NCI-H1092 treated with DMSO at 0.1 percent for 48 hours (cell line): Measurements from ENCODE around the gene RAD23A.
A peak's percentile ranks its signal among the peaks of the same experiment; 100 is the strongest.
"Not testable (repeated sequence)": the region's sequence is repeated elsewhere in the genome, so short reads cannot be mapped to it uniquely, and the experiment has no call there.

ENCODE experiments used
- DNase-seq: peaks from one replicate; lab custom pipeline; 2025; lab: John Stamatoyannopoulos, UW

The RAD23A gene

DNA sequence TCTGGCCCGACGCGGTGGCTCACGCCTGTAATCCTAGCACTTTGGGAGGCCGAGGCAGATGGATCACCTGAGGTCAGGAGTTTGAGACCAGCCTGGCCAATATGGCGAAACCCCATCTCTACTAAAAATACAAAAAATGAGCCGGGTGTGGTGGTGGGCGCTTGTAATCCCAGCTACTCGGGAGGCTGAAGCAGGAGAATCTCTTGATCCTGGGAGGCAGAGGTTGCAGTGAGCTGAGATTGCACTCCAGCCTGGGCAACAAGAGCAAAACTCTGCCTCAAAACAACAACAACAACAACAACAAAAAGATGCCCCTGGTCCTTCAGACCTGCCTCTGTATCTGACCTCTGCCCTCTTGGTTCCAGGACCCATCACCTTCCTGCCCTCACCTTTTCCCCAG lies 9.9 kb downstream of the RAD23A start:
- not testable (repeated sequence) for DNase-seq

DNA sequence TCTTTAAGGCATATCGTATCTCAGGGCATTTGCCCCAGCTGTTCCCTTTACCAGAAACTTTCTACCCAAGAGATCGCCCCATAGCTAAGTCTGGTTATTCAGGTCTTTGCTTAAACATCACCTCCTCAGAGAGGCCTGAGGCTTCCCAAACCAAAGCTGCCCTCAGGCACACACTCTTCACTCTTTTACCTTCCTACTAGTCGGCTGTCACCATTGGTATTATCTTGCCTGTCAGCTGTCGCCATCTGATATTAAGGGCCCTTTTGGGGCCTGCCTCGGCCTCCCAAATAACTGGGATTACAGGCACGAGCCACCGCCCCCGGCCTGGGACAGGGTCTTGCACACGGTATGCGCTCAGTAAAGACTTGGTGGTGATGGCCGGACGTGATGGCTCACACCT lies 10.3 kb downstream of the RAD23A start:
- no peak for DNase-seq

DNA sequence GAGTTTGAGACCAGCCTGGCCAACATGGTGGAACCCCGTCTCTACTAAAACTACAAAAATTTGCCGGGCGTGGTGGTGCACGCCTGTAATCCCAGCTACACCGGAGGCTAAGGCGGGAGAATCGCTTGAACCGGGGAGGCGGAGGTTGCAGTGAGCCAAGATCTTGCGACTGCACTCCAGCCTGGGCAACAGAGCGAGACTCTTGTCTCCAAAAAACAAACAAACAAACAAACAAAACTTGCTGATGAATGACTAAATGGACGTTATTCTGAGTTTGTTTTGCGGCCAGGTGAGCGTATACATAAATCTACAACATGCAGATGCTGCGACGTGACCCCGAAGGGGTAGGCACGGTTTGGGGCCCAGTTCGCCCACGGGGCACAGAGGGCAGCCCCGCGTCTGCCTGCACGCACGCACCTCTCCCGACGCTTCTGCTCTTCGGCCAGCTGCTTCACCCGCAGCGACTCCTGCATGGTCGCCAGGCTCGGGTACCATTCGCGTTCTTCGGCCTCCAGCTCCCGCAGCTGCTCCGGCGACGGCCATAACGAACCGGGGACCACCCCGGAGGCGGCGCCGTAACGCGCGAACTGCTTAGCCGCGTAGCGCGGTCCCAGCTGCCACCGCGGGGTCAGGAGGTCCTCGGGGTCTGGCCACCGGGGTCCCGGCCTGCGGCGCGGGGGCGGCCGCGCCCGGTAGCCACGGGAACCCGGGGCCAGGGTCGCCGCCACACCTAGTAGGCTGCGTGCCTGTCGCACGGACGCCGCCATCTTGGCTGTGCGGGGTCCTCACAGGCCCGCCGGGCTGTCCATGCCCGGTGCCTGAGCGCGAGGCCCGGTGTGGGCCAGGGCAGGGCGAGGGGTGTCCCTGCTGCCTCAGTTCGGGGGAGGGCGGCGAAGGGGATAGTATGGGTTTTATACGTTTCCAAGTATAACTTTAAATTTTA lies 11.1 kb downstream of the RAD23A start, which contains the start of gene GADD45GIP1:
Gene GADD45GIP1, minus strand, starts transcription at position 778 of the 943 bp plus-strand sequence. Its CDS starts 11 bp downstream, at position 767.
- DNase-seq = peak; percentile 69

DNA sequence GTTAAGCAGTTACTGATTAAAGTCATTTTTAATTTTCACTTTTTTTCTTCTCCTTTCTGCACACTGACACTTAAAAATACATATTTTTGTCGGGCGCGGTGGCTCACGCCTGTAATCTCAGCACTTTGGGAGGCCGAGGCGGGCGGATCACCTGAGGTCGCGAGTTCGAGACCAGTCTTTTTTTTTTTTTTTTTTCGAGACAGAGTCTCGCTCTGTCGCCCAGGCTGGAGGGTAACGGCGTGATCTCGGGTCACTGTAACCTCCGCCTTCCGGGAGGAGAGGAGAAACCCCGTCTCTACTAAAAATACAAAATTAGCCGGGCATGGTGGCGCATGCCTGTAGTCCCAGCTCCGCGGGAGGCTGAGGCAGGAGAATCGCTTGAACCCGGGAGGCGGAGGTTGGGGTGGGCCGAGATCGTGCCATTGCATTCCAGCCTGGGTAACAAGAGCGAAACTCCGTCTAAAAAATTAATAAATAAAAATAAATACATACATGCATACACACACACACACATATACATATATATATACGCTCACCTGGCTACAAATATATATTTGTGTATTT lies 11.8 kb downstream of the RAD23A start:
- DNase-seq = not testable (repeated sequence)

DNA sequence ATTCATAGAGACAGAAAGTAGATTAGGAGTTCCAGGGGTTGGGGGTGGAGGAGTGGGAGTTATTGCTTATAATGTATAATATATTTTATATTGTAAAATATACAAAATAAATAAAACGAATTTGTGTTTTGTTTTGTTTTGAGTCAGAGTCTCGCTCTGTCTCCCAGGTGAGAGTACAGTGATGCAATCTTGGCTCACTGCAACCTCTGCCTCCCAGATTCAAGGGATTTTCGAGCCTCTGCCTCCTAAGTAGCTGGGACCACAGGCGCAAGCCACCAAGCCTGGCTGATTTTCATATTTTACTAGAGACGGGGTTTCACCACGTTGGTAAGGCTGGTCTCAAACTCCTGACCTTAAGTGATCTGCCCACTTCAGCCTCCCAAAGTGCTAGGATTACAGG lies 13.8 kb downstream of the RAD23A start:
- DNase-seq = no peak

DNA sequence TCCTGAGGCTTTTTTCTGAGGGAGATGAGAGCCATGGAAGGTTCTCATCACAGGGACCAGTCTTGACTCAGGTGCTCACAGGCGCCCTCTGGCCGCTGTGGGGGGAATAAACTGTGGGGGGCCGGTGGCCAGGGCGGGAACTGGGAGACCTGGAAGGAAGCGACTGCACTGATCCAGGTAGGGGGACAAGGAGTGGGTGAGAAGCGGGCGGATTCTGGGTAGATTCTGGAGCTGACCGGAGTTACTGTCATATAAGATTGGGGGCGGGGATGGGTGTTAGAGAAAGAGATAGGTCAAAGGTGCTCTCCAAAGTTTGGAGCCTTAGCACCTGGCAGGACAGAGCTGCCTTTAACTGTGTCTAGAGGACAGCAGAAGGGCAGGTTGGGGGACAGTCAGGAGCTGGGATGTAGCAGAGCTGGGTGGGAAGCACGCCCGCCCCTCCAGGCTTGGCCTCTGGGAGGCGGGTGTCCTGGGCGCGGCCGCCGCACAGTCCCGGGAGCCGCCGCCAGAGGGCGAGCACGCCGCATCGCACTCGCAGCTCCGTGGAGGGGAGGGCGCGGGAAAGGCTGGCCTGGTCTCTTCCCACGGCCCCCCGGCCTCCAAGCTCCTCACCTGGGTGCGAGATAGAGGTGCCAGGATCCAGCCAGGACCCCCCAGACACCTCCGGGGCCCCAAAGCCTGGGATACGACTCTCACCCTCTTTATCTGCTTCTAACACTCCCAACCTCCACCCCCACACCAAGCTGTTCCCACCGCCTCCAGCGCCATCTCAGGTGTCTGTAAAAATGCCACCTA lies 19.6 kb downstream of the RAD23A start:
- DNase-seq = peak; percentile 83

DNA sequence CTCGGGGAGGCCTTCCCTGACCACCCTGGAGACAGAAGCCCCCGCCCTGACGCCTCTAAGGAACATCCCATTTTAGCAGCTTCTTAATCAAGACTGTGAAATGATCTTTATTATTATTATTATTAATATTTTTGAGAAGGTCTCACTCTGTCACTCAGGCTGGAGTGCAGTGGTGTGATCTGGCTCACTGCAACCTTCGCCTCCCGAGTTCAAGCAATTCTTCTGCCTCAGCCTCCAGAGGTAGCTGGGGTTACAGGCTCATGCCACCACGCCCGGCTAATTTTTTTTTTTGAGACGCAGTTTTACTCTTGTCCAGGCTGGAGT lies 20.1 kb downstream of the RAD23A start:
- no peak for DNase-seq

DNA sequence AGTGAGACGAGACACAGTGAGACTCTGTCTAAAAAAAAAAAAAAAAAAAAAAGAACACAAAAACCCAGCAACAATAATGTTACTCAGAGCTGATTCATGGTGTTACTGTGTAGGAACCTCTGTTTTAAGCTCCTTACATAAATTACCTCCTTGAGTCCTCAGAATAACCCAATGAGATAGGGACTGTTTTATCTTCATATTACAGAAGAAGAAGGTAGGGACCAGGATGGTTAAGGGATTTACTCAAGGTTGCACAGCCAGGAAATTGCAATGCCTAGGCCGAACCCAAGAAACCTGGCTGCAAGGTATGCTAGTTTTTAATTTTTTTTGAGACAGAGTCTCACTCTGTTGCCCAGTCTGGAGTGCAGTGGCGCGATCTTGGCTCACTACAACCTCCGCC lies 22.2 kb downstream of the RAD23A start:
- no peak for DNase-seq

DNA sequence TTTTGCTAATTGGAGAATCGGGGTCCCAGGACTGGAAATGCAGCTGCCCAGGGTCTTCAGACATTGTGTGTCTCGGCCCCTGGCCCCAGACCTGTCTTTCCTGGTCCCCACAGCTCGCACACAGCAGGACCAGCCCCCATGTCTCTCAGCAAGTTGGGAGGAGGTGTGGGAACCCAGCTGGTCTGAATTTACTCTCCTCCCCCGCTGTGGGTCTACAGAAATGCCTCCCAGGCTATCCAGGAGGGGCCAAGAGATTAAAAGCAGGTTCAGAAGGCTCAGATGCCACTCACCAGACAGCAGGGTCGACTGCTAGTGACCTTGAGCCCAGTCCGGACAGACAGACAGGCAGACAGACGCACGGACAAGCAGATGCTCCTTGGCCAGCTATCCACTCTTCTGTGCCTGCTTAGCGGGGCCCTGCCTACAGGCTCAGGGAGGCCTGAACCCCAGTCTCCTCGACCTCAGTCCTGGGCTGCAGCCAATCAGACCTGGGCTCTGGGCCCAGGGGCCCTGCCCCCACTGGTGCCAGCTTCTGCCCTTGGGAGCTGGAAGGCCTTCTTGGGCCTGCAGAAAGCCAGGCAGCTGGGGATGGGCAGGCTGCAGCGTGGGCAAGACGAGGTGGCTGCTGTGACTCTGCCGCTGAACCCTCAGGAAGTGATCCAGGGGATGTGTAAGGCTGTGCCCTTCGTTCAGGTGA lies 23.8 kb downstream of the RAD23A start, which contains the start of gene DAND5:
Gene DAND5, plus strand, starts transcription at position 285 of the 697 bp plus-strand sequence. Its CDS starts 85 bp downstream, at position 370.
- DNase-seq = peak; percentile 42

DNA sequence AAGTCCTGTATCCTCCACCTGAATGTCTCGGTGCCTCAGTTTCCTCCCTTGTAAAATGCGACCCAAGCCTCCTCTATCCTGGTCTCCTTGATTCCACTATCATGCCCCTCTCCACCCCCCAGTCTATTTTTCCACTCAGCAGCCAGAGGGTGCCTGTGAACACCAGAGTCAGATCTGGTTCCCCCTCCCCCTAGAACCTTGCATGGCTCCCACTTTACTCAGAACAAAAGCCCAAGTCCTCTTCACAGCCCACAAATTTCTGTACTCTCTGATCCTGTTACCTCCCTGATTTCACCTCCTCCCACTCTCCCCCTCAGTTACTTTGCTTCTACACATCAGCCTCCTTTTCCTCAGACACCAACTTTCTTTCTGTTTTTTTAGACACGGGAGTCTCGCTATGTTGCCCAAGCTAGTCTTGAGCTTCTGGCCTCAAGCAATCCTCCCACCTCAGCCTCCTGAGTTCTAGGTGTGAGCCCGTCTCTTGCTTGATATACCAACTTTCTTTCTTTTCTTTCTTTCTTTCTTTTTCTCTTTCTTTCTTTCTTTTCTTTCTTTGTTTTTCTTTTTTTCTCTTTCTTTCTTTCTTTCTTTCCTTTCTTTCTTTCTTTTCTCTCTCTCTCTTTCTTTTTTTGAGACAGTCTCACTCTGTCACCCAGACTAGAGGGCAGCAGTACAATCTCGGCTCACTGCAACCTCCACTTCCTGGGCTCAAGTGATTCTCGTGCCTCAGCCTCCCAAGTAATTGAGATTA lies 24.6 kb downstream of the RAD23A start:
- DNase-seq = no peak

DNA sequence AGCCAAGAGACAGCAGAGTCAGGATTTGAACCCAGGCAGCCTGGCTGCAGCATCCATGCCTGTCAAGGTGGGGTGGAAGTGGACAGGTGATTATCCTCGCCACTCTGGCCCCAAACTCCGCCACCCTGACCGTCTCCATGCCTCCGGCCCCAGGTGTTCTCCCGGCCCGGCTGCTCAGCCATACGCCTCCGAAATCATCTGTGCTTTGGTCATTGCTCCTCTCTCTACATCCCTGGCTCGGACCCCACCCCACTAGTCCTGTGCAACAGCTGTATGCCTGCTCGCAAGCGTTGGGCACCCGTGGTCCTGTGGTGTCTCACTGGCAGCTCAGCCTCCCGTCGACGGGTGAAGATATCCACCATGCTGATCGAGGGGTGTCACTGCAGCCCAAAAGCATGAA lies 27.6 kb downstream of the RAD23A start:
- no peak for DNase-seq

DNA sequence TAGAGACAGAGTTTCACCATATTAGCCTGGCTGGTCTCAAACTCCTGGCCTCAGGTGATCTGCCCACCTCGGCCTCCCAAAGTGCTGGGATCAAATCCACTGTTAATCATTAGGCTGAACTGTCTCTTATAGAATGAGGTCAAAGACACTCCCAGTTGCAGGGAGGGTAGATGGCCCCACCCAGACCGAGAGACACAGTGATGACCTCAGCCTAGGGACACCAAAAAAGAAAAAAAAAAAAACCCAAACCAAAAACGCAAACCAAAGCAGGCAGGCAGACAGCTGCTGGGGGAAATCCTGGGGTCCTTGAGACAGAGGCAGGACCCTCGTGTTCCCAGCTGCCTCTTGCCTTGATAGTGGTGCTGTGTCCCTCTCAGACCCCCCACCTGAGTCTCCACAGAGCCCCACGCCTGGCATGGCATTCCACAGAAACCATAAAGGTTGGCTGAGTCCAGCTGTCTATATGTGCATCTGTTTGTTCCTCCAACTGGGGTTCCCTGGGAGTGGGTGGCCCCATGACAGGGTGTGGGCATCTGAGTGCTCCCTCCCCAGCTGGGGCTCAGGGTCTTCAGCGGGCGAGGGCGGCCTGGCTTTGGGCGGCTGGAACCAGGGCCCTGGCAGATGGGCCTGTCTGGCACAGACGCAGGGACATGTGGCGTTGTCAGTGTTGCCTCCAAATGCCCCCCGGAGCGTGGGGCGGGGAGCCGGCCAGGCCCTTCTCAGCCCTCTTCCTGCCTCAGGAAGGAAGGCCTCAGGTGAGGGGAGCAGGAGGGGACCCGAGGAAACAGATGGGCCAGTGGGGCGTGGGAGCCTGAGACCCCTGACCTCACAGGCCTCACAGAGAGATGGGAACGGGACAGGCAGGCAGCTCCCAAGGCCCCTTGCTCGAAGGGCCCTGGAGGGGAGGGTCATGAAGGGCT lies 28.9 kb downstream of the RAD23A start:
- DNase-seq = peak; percentile 31

DNA sequence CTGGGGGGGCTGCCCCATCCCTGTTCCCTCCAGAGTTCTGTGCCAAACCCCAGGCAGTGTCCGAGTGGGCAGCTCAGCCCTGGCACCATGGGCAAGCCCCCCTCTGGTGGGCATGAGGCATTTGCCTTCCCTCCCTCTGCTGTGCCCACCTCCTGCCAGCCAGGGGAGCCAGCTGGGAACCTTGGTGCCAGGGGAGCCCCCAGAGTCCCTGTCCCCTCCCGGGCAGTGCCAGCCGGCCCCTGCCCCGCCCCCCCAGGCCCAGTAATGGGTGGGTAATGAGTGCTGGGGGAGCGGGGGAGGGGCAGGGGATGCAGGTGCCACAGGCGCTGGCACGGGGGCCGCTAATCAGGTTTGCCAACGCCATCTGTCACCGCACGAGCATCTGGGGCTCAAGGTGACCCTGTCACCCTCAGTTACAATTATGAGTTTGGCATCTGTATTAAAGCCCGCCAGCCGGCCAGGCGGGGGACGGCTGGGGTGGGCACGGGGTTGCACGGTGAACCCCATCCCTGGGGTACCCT lies 29.6 kb downstream of the RAD23A start:
- peak; percentile 29 for DNase-seq

DNA sequence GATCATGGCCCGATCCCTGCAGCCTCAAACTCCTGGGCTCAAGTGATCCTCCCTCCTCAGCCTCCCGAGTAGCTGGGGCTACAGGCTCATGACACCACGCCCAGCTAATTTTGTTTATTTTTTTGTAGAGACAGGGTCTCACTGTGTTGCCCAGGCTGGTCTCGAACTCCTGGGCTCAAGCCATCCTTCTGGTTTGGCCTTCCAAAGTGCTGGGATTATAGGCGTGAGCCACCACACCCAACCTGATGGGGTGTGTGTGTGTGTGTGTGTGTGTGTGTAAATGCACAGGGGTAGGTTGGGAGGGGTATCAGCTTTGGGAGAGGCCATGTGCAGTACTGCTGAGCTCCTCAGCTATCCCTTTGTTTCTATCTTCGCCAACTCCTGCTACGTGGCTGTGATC lies 30.4 kb downstream of the RAD23A start:
- not testable (repeated sequence) for DNase-seq

DNA sequence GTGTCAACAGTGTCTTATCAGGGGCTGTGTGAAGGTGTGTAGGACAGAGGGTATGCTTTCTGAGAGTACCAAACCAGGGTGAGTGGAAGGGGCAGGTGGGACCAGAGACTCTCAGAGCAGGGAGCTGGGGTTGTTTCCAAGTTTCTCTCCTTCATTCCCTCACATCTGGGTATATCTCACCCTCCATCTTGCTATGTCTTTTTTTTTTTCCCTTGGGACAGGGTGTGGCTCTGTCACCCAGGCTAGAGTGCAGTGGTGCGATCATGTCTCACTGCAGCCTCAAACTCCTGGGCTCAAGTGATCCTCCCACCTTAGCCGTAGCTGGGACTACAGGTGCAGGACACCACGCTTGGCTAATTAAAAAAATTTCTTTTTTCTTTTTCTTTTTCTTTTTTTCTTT lies 34.3 kb downstream of the RAD23A start:
- no peak for DNase-seq

DNA sequence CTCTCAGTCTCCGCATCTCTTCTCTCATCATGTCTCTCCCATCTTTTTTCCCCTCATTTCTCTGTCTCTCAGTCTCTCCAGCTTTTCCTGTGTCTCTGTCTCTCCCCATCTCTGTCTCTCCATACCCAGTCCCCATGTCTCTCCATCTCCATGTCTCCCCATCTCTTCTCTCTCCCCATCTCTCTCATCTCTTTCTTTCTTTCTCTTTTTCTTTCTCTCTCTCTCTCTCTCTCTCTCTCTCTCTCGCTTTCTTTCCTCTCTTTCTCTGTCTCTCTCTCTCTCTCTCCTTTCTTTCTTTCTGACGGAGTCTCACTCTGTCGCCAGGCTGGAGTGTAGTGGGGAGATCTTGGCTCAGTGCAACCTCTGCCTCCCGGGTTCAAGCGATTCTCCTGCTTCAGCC lies 37.0 kb downstream of the RAD23A start:
- DNase-seq = no peak

DNA sequence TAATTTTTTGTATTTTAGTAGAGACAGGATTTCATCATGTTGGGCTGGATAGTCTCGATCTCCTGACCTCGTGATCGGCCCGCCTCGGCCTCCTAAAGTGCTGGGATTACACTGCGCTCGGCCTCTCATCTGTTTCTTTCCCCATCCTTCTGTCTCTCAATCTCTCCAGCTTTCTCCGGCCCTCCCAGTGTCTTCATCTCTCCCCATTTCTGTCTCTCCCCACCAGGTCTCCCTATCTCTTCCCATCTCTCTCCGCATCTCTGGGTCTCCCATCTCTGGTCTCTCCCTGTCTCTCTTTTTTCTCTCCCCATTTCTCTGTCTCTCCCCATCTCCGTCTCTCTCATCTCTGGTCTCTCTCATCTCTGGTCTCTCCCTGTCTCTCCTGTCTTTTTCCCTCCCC lies 37.4 kb downstream of the RAD23A start:
- peak; percentile 40 for DNase-seq

DNA sequence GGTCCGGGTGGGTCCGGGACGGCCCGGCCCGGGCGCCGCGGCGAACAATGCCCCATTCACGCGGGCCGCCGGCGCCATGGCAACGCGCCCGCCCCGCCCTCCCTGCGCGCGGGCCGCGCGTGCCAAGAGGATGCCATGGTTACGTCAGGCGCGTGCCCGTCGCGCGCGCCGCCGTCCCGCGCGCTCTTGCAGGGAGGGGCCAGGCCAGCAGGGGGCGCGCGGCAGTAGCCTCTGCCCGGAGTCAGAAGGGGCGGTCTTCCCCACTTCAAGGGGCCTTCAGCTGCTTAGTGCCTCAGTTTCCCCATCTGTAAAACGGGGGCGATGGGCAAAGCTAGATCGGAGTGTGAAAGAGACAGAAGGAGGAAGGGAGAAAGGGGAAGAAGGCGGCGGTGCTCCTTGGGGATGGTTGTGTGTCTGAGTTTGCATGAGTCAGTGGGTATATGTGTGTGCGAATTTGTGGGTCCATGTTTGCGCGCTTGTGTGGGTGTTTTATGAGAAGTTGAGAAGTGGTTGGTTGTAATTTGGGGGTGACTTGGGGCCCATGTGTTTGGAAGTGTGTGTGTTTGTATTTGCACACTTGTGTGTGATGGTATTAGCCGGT lies 38.0 kb downstream of the RAD23A start:
- DNase-seq = peak; percentile 76

DNA sequence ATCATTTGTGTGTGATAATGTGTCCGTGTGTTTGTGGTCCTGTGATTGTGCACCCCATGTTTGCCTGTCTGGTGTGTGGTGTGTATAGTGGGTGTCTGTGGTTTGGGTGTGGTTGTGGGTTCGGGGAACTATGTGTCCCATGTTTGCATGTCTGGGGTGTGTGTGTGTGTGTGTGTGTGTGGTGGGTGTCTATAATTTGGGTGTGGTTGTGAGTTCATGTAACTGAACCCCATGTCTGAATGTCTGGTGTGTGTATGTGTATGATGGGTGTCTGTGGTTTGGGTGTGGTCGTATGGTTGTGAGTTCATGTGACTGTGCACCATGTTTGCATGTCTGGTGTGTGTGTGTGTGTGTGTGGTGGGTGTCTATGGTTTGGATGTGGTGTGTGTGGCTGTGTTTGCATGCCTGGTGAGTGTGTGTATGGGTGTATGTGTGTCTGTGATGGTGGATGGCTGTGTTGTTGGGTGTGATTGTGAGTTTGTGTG lies 38.5 kb downstream of the RAD23A start:
- DNase-seq = no peak
